ENCODE data around the gene MFAP1.

GRCh38 chr15:43774062-43774461 lies 50.4 kb downstream of the MFAP1 start:
- no peak for TF ChIP-seq CTCF (IDR thresholded peaks at IDR 0.05)
- no peak for TF ChIP-seq POLR2A (IDR thresholded peaks at IDR 0.05)
